ENCODE measurements around the gene HAUS5.
"Not testable (repeated sequence)": the region's sequence is repeated elsewhere in the genome, so short reads cannot be mapped to it uniquely, and the experiment has no call there.

Gene HAUS5

DNA sequence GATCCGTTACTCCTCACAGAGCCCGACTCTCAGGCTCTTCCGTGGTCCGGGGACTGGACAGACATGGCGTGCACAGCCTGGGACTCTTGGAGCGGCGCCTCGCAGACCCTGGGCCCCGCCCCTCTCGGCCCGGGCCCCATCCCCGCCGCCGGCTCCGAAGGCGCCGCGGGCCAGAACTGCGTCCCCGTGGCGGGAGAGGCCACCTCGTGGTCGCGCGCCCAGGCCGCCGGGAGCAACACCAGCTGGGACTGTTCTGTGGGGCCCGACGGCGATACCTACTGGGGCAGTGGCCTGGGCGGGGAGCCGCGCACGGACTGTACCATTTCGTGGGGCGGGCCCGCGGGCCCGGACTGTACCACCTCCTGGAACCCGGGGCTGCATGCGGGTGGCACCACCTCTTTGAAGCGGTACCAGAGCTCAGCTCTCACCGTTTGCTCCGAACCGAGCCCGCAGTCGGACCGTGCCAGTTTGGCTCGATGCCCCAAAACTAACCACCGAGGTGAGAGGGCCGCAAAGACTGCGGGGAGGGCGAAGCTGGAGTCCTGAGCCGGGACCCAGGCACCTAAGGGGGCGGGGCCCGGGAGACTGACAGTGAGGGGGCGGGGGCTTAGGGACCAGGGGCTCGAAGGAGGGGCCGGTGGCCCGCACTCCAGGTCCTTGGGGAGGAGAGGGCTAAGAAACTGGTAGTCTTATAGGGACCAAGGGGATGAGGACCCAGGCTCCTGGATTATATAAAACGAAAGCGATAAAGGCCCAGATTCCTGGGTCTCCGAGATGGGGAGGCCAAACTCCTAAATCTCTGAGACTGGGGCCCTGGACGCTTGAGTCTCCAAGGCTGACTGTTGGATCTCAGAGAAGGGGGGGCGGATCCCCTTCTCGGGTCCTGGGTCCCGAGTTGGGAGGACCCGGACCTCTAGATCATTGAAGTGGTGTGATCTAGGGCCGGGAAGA lies 31.0 kb downstream of the HAUS5 start:
- DNase-seq (ENCODE audit: low spot score) = peak; percentile 63

DNA sequence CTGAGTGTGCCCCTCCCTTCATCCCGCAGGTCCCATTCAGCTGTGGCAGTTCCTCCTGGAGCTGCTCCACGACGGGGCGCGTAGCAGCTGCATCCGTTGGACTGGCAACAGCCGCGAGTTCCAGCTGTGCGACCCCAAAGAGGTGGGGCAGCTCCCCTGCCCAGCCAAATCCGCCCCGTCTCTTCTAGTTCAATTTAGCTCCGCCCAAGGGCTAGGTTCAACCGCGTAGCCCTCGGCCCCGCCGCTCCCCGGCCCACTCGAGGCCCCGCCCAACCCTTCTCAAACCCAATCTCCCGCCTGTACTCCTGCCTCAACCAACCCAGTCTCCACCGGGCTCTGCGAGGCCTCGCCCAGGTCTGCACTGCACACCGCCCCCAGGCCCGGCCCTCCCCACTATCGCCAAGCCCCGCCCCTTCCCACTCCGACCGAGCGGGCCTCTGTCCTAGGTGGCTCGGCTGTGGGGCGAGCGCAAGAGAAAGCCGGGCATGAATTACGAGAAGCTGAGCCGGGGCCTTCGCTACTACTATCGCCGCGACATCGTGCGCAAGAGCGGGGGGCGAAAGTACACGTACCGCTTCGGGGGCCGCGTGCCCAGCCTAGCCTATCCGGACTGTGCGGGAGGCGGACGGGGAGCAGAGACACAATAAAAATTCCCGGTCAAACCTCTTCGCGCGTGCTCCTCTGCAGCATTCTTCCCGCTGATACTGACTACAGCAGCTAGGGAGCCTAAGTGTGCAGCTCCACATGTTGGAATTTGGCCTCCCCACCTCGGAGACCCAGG lies 31.9 kb downstream of the HAUS5 start:
- DNase-seq (ENCODE audit: low spot score) = peak; percentile 97

DNA sequence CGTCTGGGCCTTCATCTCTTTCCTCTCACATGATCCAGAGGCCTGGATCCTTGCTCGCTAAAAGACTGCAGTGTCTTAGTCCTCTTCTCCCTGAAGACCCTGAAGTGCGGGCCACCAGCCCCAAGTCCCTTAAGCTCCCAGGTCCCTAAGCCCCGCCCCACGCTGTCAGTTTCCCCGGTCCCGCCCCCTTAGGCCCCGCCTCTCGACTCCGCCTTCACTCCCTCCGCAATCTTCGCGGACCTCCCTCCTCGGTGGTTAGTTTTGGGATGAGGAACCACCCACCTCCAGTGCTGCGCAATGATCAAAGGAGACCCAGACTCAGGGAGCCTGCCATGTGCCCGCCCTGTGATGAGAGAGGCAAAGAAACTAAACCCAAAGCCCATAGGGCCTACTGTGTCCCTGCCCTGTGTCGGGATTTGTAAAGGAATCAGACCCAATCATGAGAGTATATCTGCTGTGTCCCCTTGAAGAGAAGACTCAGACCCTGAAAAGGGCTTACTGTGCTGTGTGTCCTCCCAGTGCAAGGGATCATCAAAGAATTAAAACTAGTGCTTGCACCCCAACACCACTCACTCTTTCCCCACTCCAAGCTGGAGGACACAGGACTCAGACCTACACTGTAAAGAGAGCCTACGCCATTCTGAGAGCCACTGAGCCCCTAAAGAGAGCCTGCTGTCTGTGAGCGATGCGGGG lies 32.6 kb downstream of the HAUS5 start:
- peak; percentile 63 for DNase-seq (ENCODE audit: low spot score)

DNA sequence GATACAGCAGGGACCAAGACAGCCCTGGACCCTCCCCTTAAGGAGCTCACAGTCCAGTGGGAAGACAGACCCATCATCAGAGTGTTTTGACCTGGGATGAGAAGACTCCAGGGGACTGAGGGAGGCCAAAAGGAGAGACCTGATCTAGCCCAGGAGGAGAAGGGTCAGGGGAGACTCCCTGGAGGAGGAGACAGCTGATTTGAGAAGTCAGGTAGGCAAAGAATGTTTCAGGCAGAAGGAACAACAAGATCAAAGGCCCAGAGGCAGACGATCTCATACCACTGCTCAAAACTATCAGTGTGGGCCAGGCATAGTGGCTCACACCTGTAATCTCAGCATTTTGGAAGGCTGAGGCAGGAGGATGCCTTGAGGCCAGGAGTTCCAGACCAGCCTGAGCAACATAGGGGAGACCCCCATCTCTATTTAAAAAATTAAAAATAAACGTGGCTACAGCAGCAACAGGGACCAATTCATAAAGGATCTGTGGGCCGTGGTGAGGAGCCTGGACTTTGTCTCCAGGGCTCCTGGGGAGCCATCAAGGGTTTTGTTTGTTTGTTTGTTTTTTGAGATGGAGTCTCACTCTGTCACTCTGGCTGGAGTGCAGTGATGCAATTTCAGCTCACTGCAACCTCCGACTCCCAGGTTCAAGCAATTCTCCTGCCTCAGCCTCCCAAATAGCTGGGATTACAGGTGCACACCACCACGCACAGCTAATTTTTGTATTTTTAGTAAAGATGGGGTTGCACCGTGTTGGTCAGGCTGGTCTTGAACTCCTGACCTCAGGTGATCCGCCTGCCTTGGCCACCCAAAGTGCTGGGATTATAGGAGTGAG lies 33.4 kb downstream of the HAUS5 start:
- no peak for DNase-seq (ENCODE audit: low spot score)

DNA sequence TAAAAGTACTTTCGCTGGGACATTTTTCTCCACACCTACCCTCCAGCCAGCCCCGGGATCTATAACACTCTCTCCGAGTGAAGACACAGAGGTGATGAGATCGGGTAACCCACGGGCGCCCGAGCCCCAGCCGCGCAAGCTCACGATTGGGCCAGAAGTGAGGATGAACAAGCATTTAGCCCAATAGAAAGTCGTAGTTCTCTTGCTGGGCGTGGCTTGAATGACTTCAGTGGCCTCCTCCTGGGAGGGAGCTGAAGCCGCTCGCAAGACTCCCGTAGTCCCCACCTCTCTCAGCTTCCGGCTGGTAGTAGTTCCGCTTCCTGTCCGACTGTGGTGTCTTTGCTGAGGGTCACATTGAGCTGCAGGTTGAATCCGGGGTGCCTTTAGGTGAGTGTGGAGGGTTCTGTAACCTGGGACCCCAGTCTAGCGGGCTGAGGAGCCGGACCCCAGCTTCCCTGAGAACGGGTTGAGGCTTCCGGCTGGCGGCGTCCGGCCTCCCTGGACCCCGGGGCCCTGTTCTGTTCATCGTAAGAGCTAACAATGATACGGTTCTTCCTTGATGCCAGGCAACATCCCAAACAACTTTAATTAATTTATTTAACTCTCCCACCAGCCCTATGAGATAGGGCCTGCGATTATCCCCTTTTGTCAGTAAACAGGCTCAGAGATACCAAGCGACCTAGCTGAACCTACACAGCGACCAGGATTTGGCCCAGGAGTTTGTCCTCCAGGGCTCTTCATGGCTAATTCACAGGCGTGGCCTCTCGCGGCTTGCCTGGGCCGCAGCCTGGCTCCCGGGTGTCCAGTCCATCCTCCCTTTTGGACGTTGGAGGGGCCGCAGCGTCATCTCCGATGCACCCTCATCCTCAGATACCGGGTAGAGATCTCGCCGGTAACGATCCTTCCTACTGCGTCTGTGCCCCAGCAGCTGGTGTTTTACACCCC lies 35.8 kb downstream of the HAUS5 start, which contains the start of gene COX6B1:
Gene COX6B1 (plus strand): TSS at position 307 of the 945 bp plus-strand sequence. CDS start 2,921 bp downstream, outside the sequence.
- DNase-seq (ENCODE audit: low spot score) = peak; percentile 99

DNA sequence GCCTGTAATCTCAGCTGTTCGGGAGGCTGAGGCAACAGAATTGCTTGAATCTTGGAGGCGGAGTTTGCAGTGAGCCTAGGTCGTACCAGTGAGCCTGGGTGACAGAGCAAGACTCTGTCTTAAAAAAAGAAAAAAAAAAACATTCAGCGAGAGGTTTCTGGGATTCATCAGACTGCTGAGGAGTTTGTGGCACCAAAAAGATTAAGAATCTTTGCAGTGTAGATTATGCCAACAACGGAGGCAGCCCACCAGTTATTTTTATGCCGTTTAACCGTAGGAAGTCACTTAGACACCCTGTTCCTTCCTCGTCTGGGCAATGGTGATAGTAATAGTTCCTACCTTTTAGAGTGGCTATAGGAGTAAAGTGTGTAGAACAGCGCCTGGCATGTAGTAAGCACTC lies 38.0 kb downstream of the HAUS5 start:
- DNase-seq (ENCODE audit: low spot score) = no peak

DNA sequence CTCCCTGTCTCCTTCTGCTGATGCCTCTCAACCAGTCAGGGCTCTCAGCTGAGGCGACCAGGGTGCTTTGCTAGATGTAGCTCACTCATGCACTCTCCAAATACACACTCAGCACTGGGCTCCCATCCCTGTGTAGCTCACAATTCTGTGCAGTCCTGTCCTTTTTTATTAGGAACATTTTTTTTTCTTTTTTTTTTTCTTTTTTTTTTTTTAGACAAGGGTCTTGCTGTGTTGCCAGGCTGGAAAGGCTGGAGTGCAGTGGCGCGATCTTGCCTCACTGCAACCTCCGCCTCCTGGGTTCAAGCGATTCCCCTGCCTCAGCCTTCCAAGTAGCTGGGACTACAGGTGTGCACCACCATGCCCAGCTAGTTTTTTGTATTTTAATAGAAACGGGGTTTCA lies 42.3 kb downstream of the HAUS5 start:
- not testable (repeated sequence) for DNase-seq (ENCODE audit: low spot score)

DNA sequence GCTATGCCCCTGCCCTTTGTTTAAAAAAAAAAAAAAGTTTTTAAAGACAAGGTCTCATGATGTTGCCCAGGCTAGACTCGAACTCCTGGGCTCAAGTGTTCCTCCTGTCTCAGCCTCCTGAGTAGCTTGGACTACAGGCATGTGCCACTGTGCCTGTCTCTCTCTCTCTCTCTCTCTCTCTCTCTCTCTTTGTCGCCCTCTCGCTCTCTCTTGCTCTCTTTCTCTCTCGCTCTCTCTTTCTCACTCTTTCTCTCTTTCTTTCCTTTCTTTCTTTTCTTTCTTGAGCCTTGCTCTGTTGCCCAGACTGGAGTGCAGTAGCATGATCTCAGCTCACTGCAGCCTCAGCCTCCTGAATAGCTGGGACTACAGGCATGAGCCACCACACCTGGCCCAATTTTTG lies 43.1 kb downstream of the HAUS5 start:
- no peak for DNase-seq (ENCODE audit: low spot score)

DNA sequence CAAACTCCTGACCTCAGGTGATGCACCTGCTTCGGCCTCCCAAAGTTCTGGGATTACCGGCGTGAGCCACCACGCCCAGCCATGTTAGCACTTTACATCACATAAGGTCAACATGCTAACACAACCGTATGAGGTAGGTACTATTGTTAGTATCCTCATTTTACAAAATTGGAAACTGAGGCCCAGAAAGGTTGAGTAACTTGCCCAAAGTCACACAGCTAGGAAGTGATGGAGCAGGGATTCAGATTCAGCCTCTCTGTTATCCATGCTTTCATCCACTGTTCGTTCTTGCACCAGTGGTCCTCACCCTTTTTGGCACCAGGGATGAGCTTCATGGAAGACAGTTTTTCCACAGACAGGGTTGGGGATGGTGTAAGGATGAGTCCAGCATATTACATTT lies 44.2 kb downstream of the HAUS5 start:
- no peak for DNase-seq (ENCODE audit: low spot score)

DNA sequence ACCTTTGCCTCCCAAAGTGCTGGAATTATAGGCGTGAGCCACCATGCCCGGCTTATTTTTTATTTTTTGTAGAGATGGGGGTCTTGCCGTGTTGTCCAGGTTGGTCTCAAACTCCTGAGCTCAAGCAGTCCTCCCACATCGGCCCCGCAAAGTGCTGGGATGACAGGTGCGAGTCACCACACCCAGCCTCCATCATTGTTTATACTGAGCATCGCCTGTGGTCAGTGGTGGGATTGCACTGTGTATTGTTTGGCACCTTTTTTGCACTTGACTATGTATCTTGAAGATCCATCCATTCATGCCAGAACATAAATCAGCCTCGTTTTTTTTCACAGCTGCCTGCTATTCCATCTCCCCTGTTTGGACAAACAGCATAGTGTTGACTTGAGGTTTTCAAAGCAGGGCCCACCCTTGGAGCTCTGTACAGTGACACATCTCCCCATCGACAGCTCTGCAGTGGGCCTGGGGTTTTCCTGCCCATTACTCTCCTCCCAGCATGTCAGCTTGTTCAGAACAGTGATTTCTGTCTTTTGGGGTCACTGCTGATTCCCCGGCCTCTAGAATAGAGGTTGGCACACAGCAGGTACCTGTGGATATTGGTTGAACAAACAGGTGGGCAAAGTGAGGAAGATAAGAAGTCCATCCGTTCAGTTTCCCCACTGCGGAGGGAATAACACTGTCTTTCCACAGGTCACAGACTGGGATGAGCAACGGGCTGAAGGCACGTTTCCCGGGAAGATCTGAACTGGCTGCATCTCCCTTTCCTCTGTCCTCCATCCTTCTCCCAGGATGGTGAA lies 45.6 kb downstream of the HAUS5 start:
- DNase-seq (ENCODE audit: low spot score) = no peak

DNA sequence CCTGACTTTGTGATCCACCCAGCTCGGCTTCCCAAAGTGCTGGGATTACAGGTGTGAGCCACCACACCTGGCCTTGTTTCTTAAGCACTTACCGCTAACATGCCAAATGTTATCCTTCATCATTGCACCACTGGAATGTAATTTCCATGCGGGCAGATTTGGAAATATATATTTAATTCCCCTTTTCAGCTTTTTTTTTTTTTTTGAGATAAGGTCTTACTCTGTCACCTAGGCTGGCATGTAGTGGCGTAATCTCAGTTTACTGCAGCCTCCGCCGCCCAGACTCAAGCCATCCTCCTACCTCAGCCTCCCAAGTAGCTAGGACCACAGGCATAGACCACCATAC lies 49.4 kb downstream of the HAUS5 start:
- no peak for DNase-seq (ENCODE audit: low spot score)

DNA sequence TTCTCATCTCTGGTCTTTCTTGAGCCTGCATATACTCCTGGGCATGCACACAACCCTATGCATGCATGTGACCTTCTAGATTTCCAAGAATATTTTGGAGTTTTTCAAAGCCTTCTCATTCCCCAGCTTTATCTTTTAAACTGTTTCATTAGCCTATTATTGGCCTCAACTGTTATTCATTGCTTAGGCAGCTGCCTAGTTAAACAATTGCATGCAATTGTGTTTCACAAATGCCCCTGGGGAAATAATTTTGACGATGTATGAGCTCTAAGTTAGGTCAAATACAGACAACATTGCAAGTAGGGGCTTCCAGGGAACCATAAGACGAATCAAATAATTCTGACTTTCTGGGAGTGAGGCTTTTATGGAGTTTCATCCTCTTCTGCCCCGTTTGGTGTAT lies 51.4 kb downstream of the HAUS5 start:
- no peak for DNase-seq (ENCODE audit: low spot score)

DNA sequence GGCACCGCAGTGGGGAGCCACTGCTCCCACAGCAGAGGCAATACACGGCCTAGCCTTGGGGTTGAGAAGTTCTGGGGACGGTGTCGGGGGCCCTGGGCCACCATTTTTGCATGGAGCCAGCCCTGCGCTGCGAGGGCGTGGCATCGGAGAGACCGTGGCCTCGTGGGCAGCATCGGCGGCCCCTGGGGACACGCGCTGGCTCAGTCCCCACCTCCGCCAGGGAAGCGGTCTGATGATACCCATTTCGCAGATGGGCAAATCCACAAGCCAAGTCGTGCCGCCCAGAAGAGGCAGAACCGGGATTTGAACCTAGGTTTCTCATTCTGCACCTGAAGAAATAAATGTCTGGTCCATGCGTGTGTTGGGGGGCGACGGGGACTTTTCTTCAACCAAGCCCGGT lies 52.6 kb downstream of the HAUS5 start:
- DNase-seq (ENCODE audit: low spot score) = no peak

DNA sequence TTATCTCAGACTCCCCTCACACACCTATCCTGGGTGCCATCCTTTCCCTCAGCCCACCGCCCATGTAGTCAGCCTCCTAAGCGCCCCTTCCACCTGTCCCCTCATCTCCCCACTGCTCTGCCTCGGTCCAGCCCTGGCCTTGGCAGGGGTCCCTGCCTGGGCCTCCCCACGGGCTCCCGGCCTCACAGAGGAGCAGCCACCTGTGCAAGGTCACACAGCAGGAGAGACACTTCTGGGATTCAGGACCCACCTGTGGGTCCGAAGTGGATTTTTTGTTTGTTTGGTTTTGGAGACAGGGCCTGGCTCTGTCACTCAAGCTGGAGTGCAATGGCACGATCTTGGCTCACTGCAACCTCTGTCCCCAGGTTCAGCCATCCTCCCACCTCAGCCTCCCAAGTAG lies 53.1 kb downstream of the HAUS5 start:
- DNase-seq (ENCODE audit: low spot score) = no peak

DNA sequence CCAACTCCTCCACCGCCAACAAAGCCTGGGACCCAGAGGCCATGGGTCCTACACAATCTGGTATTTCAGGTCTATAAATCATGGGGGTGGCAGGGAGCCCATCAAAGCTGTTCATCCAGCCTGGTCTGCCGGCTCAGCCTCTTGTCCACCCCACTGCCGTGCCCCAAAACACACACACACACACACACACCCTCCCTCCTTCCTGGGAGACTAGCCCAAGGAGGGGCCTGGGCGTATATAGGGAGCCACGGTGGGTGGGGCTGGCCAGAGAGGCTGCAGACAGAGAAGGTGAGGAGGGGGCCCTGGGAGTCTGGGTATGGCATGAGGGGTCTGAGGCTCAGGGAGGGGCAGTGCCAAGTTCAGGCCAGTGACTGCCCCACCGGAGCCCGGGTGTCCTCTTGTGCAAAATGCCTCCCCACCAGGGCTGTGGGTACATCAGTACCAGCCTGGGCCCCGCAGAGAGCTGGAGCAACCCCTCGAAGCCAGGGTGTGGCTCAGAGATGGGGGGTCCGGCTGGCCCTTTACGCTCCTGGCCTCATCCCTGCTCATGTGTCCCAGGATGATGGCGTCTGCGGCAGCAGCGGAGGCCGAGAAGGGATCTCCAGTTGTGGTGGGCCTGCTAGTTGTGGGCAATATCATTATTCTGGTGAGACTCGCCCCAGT lies 53.8 kb downstream of the HAUS5 start, which contains the start of gene UPK1A:
Gene UPK1A (plus strand): TSS at position 267 of the 663 bp plus-strand sequence. CDS start 296 bp downstream, at position 563.
- DNase-seq (ENCODE audit: low spot score) = no peak

DNA sequence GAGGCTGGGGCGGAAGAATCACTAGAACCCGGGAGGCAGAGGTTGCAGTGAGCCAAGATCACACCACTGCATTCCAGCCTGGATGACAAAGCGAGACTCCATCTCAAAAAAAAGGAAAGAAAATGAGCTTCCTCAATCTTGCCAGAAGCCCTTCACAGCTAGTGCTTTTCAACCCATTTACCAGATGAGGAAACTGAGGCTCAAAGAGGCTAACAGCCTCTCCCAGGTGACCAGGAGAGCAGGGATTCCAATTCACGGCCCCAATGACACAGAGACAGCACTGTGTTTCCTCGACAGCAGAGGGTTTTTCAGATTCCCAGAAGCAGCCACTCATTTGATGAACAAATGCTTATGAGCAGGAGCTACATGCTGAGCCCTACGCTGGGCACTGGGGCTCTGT lies 57.0 kb downstream of the HAUS5 start:
- no peak for DNase-seq (ENCODE audit: low spot score)

DNA sequence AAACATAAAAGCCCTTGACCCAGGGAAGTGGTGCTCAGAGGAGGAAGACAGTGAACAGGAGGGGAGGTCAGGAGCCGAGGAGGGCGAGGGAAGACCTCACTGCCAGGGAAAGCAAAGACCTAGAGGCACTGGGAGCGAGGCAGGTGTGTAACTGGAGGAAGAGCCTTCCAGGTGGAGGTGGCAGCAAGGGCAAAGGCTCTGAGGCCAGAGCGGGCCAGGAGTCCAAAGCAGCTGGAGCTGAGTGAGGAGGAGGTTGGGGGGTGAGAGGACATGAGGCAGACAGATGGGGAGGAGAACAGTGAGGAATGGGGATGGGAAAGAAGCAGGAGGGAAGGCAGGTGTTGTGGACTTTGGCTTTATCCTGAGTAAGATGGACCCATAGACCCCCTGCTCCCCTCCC lies 57.4 kb downstream of the HAUS5 start:
- DNase-seq (ENCODE audit: low spot score) = no peak

DNA sequence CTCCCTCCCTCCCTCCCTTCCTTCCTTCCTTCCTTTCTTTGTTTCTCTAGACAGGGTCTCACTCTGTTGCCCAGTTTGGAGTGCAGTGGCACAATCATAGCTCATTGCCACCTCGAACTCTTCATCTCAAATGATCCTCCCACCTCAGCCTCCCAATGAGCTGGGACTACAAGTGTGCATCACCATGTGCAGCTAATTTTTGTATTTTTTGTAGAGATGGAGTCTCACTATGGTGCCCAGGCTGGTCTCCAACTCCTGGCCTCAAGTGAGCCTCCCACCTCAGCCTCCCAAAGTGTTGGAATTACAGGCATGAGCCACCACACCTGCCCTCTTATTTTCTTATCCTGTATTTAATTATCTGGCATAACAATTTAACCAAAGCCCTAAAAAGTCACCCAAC lies 58.2 kb downstream of the HAUS5 start:
- no peak for DNase-seq (ENCODE audit: low spot score)

DNA sequence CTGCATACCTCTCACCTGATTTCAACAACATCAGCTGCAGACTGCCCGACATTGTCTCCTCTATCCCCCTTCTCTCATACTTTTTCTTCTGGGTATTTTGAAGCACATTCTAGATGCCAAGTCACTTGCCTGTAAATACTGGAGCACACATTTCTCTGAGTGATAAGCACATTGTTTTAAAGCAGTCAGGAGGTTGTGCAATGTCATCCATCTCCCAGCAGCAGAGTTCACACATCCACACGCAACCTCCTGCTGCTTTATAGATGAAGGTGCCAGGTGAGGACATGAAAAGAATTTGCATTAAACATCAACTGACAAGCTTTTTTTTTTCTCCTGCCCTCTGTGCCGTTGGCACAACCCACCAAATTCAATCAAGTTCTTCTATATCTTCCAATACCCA lies 59.3 kb downstream of the HAUS5 start:
- no peak for DNase-seq (ENCODE audit: low spot score)
